NCI-H345 treated with DMSO at 0.1 percent for 48 hours (cell line): ENCODE data around the gene PDE8A.

Source experiments
- DNase-seq: peaks from one replicate; lab custom pipeline; 2025; ENCODE audit not compliant: unreplicated experiment; lab: John Stamatoyannopoulos, UW

Gene PDE8A, protein sequence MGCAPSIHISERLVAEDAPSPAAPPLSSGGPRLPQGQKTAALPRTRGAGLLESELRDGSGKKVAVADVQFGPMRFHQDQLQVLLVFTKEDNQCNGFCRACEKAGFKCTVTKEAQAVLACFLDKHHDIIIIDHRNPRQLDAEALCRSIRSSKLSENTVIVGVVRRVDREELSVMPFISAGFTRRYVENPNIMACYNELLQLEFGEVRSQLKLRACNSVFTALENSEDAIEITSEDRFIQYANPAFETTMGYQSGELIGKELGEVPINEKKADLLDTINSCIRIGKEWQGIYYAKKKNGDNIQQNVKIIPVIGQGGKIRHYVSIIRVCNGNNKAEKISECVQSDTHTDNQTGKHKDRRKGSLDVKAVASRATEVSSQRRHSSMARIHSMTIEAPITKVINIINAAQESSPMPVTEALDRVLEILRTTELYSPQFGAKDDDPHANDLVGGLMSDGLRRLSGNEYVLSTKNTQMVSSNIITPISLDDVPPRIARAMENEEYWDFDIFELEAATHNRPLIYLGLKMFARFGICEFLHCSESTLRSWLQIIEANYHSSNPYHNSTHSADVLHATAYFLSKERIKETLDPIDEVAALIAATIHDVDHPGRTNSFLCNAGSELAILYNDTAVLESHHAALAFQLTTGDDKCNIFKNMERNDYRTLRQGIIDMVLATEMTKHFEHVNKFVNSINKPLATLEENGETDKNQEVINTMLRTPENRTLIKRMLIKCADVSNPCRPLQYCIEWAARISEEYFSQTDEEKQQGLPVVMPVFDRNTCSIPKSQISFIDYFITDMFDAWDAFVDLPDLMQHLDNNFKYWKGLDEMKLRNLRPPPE

DNA sequence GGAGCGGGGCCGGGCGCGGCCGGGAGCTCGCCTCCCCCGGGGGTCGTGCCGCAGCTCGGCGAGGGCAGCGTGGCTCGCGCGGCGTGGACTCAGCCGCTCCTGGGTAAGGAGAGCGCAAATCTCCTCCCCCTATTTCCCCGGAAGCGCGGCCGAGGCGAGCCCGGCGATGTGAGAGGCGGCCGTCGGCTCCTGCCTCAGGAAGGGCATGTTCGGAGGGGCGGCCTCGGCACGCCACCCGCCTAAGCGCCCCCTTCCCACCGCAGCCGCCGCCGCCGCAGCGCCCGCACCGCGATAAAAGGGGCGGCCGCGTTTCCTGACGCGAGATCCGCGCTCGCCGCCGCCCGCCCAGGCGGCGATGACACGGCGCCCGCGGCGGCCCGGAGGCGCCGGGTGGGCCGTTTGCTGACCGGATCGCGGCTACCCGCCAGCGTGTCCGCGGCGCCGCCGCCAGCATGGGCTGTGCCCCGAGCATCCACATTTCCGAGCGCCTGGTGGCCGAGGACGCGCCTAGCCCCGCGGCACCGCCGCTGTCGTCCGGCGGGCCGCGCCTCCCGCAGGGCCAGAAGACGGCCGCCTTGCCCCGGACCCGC lies at the start of gene PDE8A:
Gene PDE8A (plus strand): TSS at position 146 of the 590 bp plus-strand sequence. CDS start 307 bp downstream, at position 453.
- no peak for DNase-seq

DNA sequence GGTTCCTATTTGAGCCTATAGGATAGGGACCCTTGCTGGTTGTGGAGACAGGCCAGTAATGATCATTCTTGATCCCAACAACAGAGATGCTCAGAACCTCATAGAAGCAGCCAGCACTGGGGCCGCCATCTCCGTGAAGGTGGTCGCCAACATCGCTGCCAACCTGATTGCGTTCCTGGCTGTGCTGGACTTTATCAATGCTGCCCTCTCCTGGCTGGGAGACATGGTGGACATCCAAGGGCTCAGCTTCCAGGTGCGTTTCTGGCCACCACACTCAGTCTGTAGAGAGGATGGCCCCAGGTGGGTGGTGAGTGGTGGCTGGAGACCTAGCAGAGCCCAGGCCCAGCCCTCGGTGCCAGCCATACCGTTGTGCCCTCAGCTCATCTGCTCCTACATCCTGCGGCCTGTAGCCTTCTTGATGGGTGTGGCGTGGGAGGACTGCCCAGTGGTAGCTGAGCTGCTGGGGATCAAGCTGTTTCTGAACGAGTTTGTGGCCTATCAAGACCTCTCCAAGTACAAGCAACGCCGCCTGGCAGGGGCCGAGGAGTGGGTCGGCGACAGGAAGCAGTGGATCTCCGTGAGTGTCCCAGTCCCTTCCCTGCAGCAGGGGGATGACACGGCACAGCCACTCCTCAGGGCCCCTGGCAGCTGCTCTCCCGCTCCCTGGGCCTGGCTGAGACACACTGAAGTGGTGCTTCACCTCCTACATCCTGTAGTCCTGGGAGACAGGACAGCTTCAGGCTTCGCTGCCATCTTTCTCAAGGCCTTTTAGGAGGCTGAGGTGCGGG lies 46.5 kb upstream of the PDE8A start:
- no peak for DNase-seq

DNA sequence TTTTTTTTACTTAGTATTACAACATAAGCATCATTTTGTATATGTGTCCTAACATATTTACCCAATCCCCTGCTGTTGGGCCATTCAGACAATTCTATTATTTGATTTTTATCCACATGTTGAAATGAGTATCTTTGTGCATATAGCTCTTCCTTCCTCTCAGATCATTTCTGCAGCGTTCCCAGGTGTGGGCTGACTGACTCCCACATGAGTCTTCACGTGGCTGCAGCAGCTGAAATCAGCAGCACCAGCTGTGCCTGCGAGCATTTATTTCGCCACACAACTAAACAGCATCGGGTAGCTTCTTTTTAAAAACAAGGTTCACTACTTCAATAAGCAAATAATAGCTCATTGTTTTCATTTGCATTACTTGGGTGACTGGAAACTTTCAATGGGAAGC lies 44.5 kb upstream of the PDE8A start:
- DNase-seq = no peak

DNA sequence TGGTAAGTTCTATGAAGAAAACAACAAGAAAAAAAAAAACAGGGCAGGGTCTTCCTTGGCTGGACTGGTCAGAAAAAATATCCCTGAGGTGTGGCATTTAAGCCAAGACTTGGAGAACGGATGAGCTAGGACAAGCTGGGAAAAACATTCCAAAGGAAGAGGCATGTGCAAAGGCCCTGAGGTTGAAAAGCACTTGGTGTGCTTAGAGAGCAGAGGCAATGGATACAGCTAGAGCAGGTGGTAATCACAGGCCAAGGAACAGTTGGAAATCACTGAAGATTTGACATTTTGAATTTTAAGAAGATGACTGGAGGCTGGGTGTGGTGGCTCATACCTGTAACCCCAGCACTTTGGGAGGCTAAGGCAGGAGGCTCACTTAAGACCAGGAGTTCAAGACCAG lies 42.9 kb upstream of the PDE8A start:
- no peak for DNase-seq

DNA sequence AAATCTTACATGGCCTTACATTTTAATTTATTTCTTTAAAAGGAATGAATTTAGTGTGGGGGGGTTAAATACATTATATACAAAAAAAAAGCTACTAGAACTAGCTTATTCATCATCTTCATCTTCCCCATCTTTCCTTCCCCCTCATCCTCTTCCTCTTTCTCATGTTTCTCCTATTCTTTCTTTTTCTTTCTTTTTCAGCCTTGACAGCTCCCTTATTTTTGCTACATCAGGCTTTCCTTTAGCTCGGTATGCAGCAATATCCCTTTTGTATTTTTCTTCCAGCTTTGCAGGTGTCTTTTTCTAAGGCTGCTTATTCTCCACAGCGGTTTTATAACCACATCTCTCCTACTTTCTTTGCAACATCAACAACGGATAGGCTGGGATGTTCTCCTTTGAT lies 41.3 kb upstream of the PDE8A start:
- no peak for DNase-seq

DNA sequence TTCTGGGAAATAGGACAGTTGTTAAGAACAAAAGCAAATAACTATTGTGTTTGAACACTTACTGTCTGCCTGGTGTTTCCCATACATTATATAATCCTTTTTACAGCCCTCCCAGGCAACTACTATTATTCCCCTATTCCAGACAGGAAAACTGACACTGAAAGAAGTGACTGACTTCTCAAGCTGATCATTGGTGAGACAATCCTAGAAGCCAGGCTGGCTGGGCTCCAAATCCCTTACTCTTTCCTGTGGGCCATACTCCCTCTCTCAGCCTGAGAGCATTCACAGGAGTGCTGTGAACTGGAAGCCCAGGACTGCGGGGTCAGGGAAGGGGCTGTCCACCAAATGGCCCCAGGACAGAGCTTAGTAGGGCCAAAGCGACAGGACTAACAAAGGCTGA lies 39.2 kb upstream of the PDE8A start:
- no peak for DNase-seq

DNA sequence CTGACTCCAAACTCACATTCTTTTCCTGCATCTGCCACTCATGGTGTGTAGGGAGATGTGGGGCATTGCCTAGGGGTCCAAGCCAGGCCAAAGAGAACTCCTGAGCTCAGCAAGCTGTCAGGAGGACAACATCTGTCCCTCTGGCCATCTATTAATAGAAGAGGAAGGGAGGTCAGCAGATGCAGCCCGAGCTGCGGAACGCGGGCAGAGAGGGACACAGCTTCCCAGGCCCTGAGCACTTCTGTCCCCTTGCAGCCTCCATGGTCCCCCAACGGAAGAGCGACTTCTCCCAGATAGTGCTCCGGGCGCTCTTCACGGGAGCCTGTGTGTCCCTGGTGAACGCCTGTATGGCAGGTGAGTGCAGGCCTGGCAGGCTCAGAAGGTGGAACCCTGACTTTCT lies 37.3 kb upstream of the PDE8A start:
- no peak for DNase-seq

DNA sequence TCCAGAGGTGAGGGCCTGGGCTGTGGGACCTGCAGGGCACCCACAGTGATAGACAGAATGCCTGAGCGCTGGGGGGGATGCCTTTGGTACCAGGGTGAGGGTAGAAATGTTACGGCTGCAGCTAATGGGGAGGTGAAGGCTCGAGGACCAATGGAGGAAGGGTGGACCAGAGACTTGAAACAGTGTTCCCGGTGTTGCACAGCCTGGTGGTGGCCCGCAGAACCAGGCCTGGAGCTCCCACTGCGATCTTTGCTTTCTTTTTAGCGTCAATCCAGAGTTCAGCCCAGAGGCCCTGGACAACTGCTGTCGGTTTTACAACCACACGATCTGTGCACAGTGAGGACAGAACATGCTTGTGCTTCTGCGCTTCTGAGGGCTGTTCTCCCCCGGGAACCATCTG lies 36.8 kb upstream of the PDE8A start:
- DNase-seq = no peak

DNA sequence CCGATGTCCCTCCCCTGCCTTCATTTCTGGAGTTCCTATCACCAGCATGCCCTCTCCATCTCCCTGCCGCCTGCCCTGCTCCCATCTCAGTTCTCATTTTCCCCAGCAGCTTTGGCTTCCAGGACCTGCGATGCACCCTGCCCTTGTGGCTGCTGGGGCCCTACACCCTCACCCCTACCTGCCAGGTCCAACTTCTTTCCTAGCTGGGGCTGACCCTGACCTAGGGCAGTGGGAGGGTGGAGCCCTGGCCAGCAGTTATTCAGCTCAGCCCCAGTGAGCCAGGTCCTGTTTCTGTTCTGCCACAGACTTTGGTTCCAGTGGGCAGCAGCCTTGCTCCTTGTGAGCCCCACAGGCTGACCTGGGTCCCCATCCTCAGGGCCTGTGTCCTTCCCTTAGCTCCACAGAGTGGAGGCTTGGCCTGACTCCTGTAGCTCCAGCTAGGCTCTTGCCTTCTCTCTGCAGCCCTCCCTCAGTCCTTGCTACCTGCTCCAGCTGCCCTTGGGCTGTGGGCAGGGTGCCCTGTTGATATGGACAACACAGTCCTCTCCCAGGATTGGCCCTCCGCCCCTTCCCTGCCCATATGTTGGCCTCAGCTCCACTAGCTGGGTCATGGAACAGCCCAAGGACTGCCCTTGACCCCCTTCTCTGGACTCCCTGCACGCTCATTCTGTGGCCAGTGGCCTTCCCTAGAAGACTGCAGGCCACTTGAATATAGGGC lies 34.7 kb upstream of the PDE8A start:
- DNase-seq = no peak

DNA sequence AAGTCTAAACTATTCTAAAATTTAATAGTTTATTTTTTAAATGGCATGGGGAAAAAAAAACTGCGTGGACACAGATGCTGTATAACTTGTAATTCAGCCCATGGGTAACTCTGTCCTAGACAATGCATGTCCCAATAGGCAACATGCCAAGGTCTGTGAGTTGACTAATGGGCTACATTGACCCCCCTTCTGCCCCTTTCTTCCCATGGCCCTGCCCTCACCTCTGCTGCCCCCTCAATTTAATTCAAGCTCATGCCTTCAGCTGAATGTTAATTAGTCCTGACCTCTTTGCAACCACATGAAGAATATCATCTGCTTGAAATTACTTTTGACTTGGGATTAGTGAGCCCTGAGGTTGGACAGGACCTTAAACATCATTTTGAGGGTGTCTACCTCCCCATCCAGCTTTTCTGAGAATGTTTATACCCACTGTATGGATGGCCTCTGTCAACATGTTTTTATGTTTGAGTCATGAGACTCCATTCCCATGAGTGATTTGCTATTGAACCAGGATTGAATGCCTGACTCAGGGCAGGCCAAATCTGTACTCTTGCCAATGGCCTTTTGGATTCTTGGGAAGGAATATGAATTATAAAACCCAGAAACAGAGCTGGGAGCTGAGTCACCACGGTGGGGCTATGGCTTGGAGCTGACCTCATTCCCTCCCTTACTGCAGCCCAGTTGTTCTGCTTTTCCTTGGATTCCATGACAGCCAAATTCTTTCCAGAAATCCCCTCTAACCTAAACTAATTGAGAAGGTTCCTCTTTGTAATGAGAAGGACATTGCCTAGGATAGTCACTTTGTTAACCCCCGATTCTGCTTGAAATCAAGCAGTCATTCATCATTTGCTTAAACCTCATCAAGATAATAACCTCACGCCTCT lies 33.5 kb upstream of the PDE8A start:
- DNase-seq = no peak

DNA sequence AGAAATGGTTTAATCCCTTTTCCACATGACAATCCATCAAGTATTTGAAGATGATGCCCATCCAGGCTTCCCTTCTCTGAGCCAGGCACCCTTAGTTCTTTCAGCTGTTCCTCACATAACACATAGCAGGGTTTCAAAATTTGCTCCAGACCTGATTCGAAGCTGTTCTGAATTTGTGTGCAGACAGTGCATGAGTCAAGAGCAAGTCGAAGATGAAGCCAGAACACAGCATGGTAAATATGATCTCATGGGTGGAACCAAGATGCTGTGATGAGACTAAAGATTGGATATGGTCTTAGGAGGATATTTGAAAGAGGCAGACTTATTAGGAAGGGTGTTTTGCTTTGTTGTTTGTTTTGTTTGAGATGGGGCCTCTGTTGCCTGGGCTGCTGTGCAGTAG lies 32.6 kb upstream of the PDE8A start:
- no peak for DNase-seq

DNA sequence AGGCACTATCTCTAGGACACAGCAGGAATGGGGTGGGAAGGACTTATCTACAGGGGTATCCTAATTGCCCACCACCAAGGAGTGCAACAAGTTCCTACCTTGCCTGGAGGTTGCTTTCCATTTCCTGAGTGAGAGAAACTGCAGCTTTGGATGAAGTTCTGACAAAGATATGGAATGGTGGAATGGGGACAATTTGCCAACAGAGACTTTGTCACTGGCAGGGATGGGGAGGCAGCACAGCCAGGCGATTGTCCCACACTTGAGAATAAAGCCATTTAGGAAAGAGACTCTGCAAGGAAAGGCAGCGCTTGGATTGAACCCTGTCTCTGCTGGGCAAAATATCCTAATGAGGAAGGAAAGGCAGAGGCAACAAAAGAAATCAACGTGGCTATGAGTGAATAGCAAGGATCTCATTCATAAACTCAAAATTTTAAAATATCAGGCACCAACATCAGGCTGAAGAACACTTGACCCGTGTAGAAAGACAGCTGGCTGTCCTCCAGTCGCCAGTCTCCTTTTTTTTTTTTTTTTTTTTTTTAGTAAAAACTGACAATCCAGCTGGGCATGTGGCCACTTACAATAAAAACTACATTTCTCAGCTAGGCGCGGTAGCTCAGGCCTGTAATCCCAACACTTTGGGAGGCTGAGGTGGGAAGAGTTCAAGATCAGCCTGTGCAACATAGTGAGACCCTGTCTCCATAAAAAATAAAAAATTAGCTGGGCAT lies 31.6 kb upstream of the PDE8A start:
- DNase-seq = no peak

DNA sequence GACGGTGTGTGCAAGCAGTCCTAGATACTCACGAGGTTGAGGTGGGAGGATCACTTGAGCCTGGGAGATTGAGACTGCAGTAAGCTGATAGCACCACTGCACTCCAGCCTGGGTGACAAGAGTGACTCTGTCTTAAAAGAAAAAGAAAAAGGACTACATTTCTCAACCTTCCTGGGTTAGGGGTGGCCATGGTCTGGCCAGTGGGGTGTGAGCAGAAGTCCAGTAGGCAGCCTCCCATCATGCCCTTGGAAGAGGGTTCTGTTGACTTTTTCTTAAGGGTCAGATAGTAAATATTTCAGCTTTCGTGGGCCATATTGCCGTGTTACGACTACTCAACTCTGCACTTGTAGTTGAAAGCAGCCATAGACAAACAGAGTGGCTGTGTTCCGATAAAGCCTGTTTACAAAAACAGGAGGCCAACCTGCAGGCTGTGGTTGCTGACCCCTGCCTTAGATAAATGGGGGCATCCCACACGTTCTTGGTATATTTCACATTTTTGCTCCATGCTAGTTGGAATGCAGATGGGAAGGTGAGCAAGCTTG lies 31.0 kb upstream of the PDE8A start:
- no peak for DNase-seq

DNA sequence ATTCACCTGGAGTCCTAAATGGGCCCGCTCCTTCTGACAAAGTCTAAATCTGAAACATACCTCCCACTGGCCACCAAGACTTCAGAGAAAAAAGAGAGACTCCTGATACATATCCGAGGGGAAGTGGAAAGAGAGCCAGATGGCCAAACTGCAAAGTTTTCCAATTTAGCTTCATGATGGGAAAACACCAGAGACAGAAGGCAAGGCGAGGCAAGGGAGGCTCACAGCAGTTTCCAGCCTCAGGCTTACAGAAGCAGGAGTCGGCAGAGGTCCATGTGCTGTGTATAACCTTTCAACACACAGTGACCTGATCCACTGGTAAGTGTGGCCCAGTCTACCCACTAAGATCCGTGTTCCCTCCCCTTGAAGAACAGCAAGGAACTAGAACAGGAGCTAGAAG lies 29.9 kb upstream of the PDE8A start:
- no peak for DNase-seq

DNA sequence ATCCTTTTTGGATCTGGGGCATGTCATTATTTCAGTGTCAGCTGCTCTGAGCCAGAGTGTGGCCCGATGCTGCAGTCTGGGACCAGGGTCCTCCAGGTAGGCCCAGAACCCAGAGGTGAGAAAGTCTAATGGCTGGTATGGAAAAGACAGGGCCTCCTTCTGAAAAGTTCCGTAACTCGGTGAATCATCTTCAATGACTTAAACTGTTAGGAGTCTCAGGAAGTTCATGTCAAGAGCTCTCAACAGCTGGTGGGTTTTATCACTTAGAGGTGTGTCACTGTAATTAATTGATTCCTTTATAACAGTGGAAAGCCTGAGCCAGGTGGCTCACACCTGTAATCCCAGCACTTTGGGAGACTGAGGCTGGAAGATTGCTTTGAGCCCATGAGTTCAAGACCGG lies 28.5 kb upstream of the PDE8A start:
- DNase-seq = no peak

DNA sequence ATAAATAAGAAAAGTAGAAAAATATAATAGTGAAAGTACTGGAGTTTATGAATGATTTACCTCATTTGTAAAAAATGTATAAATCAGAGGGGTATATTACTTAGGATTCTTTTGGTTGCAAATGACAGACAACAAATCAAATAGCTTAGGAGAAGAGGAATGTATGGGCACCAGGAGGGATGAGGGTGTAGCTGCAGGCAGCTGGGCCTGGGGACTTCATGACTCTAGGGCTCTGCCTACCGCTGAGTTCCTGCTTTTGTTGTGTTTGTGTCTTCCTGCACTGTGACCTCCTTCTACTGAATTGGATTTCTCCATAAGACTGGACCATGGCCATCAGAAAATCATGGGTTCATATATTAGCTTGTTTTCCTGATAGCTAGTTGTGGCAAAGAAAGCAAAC lies 27.9 kb upstream of the PDE8A start:
- no peak for DNase-seq

DNA sequence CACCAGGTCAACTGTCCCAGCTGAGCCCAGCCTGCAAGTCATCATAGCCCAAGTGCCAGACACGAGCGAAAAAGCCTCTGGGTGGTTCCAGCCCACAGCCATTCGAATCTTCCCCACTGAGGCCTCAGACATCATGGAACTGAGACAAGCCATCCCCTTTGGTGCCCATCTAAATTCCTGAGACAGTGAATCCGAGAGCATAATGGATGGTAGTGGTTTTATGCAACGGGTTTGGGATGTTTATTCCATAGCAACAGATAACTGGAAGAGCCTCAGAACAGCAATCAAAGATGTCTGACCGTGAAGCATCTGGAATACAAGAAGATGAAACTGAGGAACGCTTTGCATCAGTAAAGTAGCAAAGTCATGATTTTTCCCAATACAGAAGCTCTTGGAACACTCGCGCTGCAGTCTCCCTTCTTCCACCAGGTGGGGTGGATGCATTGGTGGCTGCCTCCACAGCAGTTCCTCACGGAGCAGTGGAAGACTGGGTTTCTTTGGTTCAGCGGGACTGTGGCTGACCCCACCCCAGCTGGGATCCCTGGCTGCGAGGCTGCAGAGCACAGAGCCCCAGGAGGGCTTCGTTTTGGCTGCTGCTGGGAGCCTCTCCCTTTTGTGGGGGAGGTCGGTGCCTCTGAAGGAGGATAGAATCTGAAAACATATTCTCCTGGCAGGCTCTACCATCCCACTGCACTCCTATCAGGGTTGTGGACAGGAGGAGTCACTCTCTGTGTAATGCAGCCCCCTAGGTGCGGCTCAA lies 26.4 kb upstream of the PDE8A start:
- peak; percentile 17 for DNase-seq

DNA sequence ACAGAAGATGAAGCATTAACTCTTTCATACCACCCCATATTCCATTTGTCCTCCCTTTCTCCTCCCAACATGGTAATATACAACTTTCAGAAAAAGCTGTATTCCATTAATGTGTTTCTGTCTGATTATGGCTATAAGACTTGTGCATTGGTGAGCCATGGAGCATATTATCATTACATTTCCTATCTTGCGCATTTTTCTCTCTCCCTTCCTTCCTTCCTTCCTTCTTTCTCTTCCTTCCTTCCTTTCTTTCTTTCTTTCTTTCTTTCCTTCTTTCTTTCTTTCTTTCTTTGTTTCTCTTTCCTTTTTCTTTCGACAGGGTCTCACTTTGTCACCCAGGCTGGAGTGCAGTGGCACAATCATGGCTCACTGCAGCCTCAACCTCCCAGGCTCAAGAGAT lies 25.5 kb upstream of the PDE8A start:
- no peak for DNase-seq
